Kasumi-1 (cell line): ENCODE measurements around the gene PPIL6.

ENCODE experiments used
- DNase-seq, 2 experiments: peaks; one replicate each; lab custom pipeline; 2025; lab: John Stamatoyannopoulos, UW

PPIL6 gene

GRCh38 chr6:109449064-109449794, 8.8 kb upstream of the PPIL6 start:
- DNase-seq, result no peak

- no peak for DNase-seq
These were observed 8.2 kb upstream of the PPIL6 start for GRCh38 chr6:109448615-109449014.

DNA sequence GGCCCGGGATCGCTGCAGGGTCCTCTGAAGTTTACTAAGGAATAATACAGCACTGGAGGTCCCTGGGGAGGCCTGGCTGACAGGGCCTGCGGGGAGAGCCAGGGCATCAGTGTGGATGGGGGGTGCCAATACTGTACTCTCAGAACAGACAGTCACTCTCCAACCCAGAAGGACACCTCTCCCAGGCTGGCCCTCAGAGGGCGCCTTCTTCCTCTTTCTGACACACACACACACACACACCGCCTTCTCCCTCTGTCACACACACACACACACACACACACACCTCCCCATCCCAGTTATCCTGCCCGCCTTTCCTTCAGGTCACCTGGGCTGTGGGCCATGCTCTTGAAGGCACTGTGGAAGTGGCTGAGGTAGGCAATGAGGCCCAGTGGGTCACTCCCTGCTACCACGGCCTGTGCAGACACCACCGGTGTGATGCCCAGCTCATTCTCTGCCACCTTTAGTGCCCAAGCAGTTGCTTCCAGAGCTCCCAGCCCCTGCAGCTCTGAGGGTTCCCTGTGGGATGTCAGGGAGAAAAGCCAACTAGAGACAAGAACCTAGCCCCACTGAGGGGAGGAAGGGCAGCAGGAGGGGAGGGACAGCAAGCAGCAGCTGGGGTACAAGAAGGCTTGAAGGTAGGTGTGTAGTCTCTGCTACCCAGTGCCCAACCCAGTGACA, 7.6 kb upstream of the PPIL6 start:
- peak; percentile 41 to 47 for DNase-seq

DNA sequence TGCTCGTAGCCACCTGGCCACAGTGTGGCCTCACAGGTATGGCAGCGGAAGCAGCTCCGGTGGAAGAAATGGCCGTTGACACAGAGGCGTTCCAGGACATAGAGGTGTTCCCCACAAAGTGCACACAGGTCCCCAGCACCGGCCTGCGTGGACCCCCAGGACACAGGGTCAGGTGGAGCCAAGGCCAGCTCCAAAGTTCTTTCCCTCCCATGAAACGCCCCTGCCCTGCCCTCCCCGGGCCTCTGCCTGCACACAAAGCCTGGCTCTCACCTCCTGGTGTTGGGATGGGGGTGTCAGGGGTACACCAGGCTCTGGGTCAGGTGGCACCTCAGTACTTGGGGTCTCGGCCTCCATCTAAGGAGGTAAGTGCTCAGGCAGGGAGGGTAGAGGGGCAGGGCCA, 6.7 kb upstream of the PPIL6 start:
- no peak for DNase-seq

- no peak for DNase-seq
These were observed 6.1 kb upstream of the PPIL6 start for GRCh38 chr6:109446541-109446940.

- DNase-seq, result no peak
These were observed 5.6 kb upstream of the PPIL6 start for GRCh38 chr6:109446072-109446471.

DNA sequence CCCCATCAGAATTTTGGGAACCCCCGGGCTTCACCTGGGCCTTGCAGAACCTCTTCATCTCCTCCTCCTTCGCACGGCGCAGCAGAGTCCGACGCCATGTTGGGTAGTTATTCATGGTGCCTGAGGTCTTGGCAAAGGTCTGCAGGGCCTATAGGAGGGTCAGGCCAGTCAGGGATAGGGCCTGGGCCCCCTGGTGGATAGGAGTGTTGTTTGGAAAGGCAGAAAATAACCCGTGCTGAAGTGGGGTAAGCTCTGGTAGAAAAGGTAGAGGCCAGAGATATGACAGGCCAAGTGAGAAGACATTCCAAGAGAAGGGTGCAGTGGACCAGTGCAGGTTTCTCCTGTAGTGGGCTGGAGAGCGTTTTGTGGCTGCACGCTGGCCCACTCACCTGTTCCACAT, 5.0 kb upstream of the PPIL6 start:
- DNase-seq, result peak in 1 of 2 experiments; percentile 9

- no peak for DNase-seq
These were observed 3.1 kb upstream of the PPIL6 start for GRCh38 chr6:109443425-109443950.

- DNase-seq, result no peak
These were observed 2.0 kb upstream of the PPIL6 start for GRCh38 chr6:109442393-109442924.

GRCh38 chr6:109441069-109441816, 815 bp upstream of the PPIL6 start:
- DNase-seq, result peak in 1 of 2 experiments; percentile 19

- DNase-seq, result no peak
These were observed 4.4 kb downstream of the PPIL6 start for GRCh38 chr6:109436041-109436440.

GRCh38 chr6:109434456-109434855, 6.0 kb downstream of the PPIL6 start:
- no peak for DNase-seq

DNA sequence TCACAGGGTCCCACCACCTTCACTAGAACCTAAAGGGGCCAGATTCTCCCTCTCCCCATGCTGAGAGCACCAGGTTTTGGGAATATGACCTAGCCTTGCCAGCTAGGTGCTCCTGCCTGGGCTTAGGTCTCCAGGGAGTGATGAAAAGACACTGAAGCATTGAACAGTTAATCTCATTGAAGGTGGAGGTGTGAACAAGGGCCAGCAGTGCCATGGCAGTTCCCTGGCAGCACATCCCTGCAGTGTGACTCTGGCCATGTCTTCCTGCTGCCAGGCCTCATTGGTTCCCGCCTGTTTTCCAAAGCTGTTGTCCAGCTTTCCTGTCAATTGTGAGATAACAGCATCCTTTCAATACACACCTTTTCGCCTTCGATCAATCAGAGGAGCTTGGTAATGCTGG, 10.9 kb downstream of the PPIL6 start:
- no peak for DNase-seq

- DNase-seq, result no peak
These were observed 11.4 kb downstream of the PPIL6 start for GRCh38 chr6:109428889-109429477.

DNA sequence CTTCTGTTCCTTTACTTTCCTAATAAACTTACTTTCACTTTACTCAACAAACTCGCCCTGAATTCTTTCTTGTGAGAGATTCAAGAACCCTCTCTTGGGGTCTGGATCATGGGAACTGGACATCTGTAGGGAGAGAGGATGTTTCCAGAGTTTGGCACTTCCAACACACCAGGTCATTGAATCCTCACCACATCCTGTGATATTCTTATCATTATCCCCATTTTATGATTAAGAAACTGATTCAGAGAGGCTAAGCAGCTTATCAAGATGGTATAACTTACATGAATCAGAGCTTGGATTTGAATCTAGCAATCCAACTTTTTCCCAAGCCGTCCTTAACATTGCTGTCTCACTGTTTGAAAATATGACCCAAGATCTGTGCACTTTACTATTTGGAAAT, 15.5 kb downstream of the PPIL6 start:
- DNase-seq, result no peak

GRCh38 chr6:109421184-109421583, 19.2 kb downstream of the PPIL6 start:
- DNase-seq, result no peak

DNA sequence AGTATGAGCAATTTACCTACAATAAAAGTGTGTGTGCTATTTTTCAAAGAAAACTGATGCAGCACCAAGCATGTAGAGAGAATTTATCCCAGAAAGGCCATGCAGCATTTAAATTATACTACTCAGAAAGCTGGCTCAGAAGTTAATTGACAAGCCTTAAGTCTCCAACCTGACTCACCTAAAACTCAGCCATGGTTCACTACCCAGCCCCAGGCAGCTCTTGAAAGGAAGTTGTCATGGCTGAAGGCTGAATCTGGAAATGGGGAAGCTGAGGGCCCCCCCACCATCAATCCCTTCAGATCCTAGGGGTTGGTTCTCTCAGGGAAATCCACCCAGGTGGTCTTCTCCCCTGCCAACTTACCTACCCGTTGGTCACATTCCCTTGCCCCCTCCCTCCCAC, 19.7 kb downstream of the PPIL6 start:
- peak; percentile 10 to 38 for DNase-seq

DNA sequence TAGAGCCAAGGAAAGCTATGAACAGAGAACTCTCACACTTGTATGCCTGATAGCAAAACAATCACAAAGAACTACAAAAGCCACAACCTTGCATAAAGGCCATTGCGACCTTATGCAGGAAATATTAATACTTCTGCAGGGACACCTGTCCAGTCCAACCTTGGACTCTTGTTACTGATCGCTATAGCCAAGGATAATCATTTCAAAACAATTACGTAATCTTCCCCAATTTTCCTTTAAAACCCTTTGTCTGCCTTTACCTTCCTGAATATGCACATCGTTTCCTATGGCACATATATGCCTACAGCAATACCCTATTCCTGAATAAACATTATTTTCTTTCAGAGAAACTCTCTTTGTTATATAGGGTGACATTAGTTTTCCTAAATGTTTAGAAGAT, 22.8 kb downstream of the PPIL6 start:
- no peak for DNase-seq

GRCh38 chr6:109411034-109411433, 29.4 kb downstream of the PPIL6 start:
- no peak for DNase-seq

DNA sequence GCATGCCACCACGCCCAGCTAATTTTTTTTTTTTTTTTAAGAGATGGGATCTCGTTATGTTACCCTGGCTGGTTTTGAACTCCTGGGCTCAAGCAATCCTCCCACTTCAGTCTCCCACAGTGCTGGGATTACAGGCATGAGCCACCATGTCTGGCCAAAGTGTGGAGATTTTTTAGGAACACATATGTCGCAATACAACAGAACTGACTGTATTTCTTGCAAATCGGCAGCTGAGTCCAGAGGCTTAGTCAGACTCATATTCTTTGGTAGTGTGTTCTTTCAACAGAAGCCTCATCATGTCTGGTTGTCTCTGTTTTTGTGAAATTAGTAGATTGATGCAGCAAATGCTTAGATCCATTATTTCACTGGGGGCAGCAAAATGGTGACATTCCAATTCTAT, 34.2 kb downstream of the PPIL6 start:
- no peak for DNase-seq

DNA sequence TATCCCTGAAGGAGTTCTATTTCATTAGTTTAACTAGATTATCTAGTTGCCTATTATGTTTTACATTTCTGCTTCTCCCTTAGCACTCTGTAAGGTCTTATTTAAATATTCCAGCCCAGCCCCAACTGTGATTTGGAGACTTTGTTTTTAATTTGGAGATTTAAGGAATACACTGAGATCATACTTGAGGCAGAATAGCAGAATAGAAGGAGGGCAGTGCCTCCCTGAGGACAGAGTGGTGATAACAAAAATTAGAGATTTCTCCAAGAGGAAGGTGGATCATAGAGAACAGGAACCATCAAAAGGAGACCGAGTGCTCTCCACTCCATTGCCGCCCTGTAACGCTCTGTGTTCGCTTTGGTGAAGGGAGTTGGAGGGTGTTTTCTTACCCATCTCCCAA, 43.4 kb downstream of the PPIL6 start:
- DNase-seq, result peak; percentile 61 to 76
